Gastroesophageal sphincter (tissue), 4 donors: ENCODE data around the gene NACA2. TPM values are rescaled to one million over a fixed set of nuclear protein-coding genes. Genes with fewer than 3 reads are reported as not detected.
"Not testable (repeated sequence)": the region's sequence is repeated elsewhere in the genome, so short reads cannot be mapped to it uniquely, and the experiment has no call there.

Source experiments
- ATAC-seq: fragments of 150-250 bp; one replicate; pipeline ENCODE4 v1.9.1; 2016; ENCODE audit warnings: mild to moderate bottlenecking, moderate library complexity
- H3K27ac ChIP-seq, 4 donors: fragments of 200-600 bp; sonication (generic) in 3 of 4; 1 replicate in 3 of 4; 2 replicates in 1 of 4; pipeline ENCODE4 v1.5.1; 2016 to 2019
- H3K27me3 ChIP-seq: fragments of 200-600 bp; sonication (generic); one replicate; pipeline ENCODE4 v1.5.1; 2019
- H3K36me3 ChIP-seq, 2 donors: fragments of 200-600 bp; sonication (generic); one replicate each; pipeline ENCODE4 v1.5.1; 2019; ENCODE audit warnings: control low read depth in 1 of 2
- H3K4me1 ChIP-seq, 3 donors: fragments of 200-600 bp; sonication (generic); 1 replicate in 2 of 3; 2 replicates in 1 of 3; pipeline ENCODE4 v1.5.1; 2016 to 2019; ENCODE audit warnings: control low read depth in 2 of 3
- H3K4me3 ChIP-seq, 2 donors: fragments of 200-600 bp; sonication (generic); one replicate each; pipeline ENCODE4 v1.5.1; 2019; ENCODE audit warnings: mild to moderate bottlenecking in 1 of 2, moderate library complexity in 1 of 2
- H3K9me3 ChIP-seq, 3 donors: fragments of 200-600 bp; sonication (generic); one replicate each; pipeline ENCODE4 v1.5.1; 2017 to 2019; ENCODE audit warnings: control low read depth in 2 of 3
- EP300 ChIP-seq: sonication (generic); formaldehyde crosslinking; IDR thresholded peaks from one replicate; pipeline ENCODE4 v1.6.1; 2017; ENCODE audit warnings: antibody characterized with exemption, mild to moderate bottlenecking
- POLR2A ChIP-seq, 2 donors: fragments of 450-650 bp; IDR thresholded peaks; one replicate each; pipeline ENCODE4 v1.6.1; 2017; ENCODE audit warnings: antibody characterized with exemption in 2 of 2, mild to moderate bottlenecking in 2 of 2, moderate library complexity in 1 of 2
- POLR2AphosphoS5 ChIP-seq: sonication (generic); formaldehyde crosslinking; IDR thresholded peaks from one replicate; pipeline ENCODE4 v1.6.1; 2017; ENCODE audit warnings: antibody characterized with exemption
- WGBS, 2 donors: methylation state at CpG; one replicate each; pipeline ENCODE4 v1.1.5; 2018; ENCODE audit warnings: low coverage in 1 of 2; 5-methylcytosine and 5-hydroxymethylcytosine counted together
- total RNA-seq, 4 donors: library from RNA; depleted of rRNA; stranded (reverse); fragments of >200 nt; gene quantifications; one replicate each; pipeline ENCODE4 v1.1.0, GENCODE V29; 2016
- TF ChIP-seq, protein P1 (sequence below), 4 experiments: fragments of 200-600 bp in 2 of 4; fragments of 450-650 bp in 2 of 4; sonication (generic) in 1 of 4; IDR thresholded peaks; one replicate each; pipeline ENCODE4 v1.5.1; 2017 to 2019; ENCODE audit warnings: antibody characterized with exemption in 4 of 4, mild to moderate bottlenecking in 2 of 4, moderate library complexity in 2 of 4

Gene NACA2
- total RNA-seq, 4 donors from 2014 or later, result not detected

GRCh38 chr17:61587242-61587641 is 3.8 kb downstream of the NACA2 start:
- TF ChIP-seq POLR2AphosphoS5, result no peak
- TF ChIP-seq POLR2A (IDR thresholded peaks at IDR 0.05), result no peak
- TF ChIP-seq, protein P1, sequence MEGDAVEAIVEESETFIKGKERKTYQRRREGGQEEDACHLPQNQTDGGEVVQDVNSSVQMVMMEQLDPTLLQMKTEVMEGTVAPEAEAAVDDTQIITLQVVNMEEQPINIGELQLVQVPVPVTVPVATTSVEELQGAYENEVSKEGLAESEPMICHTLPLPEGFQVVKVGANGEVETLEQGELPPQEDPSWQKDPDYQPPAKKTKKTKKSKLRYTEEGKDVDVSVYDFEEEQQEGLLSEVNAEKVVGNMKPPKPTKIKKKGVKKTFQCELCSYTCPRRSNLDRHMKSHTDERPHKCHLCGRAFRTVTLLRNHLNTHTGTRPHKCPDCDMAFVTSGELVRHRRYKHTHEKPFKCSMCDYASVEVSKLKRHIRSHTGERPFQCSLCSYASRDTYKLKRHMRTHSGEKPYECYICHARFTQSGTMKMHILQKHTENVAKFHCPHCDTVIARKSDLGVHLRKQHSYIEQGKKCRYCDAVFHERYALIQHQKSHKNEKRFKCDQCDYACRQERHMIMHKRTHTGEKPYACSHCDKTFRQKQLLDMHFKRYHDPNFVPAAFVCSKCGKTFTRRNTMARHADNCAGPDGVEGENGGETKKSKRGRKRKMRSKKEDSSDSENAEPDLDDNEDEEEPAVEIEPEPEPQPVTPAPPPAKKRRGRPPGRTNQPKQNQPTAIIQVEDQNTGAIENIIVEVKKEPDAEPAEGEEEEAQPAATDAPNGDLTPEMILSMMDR (IDR thresholded peaks at IDR 0.05), result no peak
- no peaks in the 10 kb centered on the region for H3K36me3 ChIP-seq
- H3K9me3 ChIP-seq, result no peaks in the 10 kb centered on the region
- H3K27me3 ChIP-seq, result peaks cover 12% of the 10 kb centered on the region
- ATAC-seq, result no peak
- no peak overlapping the region for H3K27ac ChIP-seq
- H3K4me1 ChIP-seq, result no peaks in the 10 kb centered on the region
- no peak overlapping the region for H3K4me3 ChIP-seq
- WGBS, 2 donors, result 71 to 86% methylated on average over 1 of the region's 1 CpG

GRCh38 chr17:61586622-61587021 is 4.4 kb downstream of the NACA2 start:
- H3K27ac ChIP-seq, ATAC-seq, H3K9me3 ChIP-seq, H3K4me1 ChIP-seq, H3K36me3 ChIP-seq, H3K4me3 ChIP-seq: not testable (repeated sequence)
- 64 to 77% methylated on average over 3 of the region's 3 CpGs for WGBS, 2 donors
- peaks cover 12% of the 10 kb centered on the region for H3K27me3 ChIP-seq

DNA sequence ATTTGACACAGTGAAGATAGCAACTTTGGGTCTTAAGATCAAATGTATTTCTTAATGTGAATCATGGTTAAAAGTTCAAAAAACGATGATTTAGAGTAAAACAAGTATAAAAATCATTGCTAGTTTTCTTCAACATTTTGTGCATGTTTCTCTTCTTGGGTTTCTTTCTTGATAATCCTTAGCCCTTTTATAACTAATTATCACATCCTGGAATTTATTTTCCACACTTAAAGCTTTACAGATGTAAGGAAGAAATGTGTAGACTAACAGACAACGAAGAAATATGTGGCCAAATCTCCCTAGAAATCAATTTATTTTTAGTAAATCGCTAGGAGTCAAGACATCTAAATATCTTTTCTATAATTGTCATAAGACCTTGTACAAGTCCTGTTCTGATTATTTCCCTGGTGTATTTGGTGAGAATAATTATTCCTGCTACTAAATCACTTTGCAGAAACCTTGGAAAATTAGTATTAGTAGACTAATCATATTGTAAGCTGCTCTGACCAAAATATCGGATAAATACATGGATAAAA is 4.9 kb downstream of the NACA2 start:
- no peak for ATAC-seq
- H3K27me3 ChIP-seq, result peaks cover 11% of the 10 kb centered on the region
- no peaks in the 10 kb centered on the region for H3K36me3 ChIP-seq
- WGBS, 2 donors, result 82 to 92% methylated on average over 4 of the region's 4 CpGs
- H3K4me1 ChIP-seq, result no peaks in the 10 kb centered on the region
- no peak overlapping the region for H3K4me3 ChIP-seq
- H3K9me3 ChIP-seq, result no peaks in the 10 kb centered on the region
- TF ChIP-seq, protein P1 (IDR thresholded peaks at IDR 0.05), result no peak
- no peak for TF ChIP-seq POLR2AphosphoS5
- TF ChIP-seq EP300, result no peak
- no peak for TF ChIP-seq POLR2A (IDR thresholded peaks at IDR 0.05)
- no peak overlapping the region for H3K27ac ChIP-seq

- H3K36me3 ChIP-seq, result no peaks in the 10 kb centered on the region
- no peaks in the 10 kb centered on the region for H3K27me3 ChIP-seq
- no peak overlapping the region for H3K4me3 ChIP-seq
- 49 to 89% methylated on average over 1 to 2 of the region's 2 CpGs for WGBS, 2 donors
- TF ChIP-seq POLR2AphosphoS5 (no peak), EP300 (no peak), POLR2A (IDR thresholded peaks at IDR 0.05) (no peak)
- TF ChIP-seq, protein P1 (IDR thresholded peaks at IDR 0.05), result no peak
- no peaks in the 10 kb centered on the region for H3K9me3 ChIP-seq
- no peaks in the 10 kb centered on the region for H3K4me1 ChIP-seq
- no peak overlapping the region for H3K27ac ChIP-seq
- ATAC-seq, result no peak
Observed at GRCh38 chr17:61584866-61585265, 6.2 kb downstream of the NACA2 start.

DNA sequence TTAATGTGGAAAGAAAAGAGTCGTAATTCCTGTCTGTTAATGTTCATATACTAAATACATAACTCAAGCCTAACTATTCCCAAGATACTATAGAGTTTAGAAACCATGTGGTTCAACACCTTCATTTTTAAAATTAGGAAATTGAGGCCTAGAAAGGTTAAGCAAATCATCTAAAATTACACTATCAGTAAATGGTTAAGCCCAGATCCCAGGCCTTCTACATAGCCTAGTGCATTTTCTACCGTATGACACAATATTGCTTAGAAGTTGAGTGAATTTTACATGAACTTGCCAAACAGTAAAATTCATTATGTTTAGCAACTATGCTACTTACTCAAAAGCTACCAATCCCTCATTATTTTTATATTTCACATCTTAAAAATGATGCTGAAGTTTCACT is 6.8 kb downstream of the NACA2 start:
- H3K36me3 ChIP-seq, result no peaks in the 10 kb centered on the region

DNA sequence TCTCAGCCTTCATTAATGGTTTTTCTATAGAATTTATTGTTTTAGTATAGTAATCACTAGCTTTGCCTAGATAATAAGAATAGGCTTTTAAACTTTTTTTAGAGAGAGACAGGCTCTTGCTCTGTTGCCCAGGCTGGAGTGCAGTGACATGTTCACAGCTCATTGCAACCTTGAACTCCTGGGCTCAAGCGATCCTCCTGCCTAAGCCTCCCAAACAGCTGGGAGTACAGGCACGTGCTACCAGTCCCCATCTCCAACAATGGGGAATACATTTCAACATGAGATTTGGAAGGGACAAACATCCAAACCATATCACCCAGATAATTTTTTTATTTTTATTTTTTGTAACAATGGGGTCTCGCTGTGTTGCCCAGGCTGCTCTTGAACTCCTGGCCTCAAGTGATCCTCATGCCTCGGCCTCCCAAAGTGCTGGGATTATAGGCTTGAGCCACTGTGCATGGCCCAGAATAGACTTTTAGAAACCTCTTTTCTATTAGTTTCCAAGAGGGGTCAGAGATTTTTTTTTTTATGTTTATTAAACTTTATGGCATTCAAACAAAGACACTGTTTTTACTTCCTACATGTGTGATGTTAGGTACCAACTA is 7.3 kb downstream of the NACA2 start:
- 95 to 96% methylated on average over 4 of the region's 4 CpGs for WGBS, 2 donors
- Histone ChIP-seq H3K27ac (no peak overlapping the region), H3K36me3 (no peaks in the 10 kb centered on the region), H3K27me3 (no peaks in the 10 kb centered on the region), H3K9me3 (no peaks in the 10 kb centered on the region), H3K4me3 (no peak overlapping the region), H3K4me1 (no peaks in the 10 kb centered on the region)
- no peak for ATAC-seq
- TF ChIP-seq EP300, result no peak
- TF ChIP-seq, protein P1 (IDR thresholded peaks at IDR 0.05), result no peak
- TF ChIP-seq POLR2AphosphoS5, result no peak
- TF ChIP-seq POLR2A (IDR thresholded peaks at IDR 0.05), result no peak

More for the DNA sequence above, 6.8 kb downstream of the NACA2 start:
- H3K4me3 ChIP-seq, result no peak overlapping the region
- ATAC-seq, result no peak
- H3K27ac ChIP-seq, result no peak overlapping the region
- H3K9me3 ChIP-seq, result no peaks in the 10 kb centered on the region
- no peaks in the 10 kb centered on the region for H3K27me3 ChIP-seq
- no peak for TF ChIP-seq POLR2A (IDR thresholded peaks at IDR 0.05)
- no peak for TF ChIP-seq POLR2AphosphoS5
- TF ChIP-seq EP300, result no peak
- 60 to 88% methylated on average over 2 of the region's 2 CpGs for WGBS, 2 donors
- no peaks in the 10 kb centered on the region for H3K4me1 ChIP-seq
